NCI-H774 (cell line): ENCODE results near the gene EMC8.

Experiments
- DNase-seq: peaks from one replicate; lab custom pipeline; 2025; lab: John Stamatoyannopoulos, UW

Gene EMC8

DNA sequence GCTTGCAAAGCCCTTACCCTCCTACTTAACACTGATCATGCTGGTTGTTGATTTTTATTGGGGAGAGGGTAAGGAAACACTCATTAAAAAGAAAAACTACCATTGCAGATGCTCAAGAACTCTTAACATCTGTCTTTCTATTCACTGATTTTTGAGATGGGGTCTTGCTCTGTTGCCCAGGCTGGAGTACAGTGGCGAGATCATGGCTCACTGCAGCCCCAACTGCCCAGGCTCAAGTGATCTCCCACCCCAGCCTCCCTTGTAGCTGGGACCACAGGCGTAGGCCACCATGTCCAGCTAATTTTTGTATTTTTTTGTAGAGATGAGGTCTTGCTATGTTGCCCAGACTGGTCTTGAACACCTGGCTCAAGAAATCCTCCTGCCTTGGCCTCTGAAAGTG is 14.5 kb downstream of the EMC8 start:
- no peak for DNase-seq

DNA sequence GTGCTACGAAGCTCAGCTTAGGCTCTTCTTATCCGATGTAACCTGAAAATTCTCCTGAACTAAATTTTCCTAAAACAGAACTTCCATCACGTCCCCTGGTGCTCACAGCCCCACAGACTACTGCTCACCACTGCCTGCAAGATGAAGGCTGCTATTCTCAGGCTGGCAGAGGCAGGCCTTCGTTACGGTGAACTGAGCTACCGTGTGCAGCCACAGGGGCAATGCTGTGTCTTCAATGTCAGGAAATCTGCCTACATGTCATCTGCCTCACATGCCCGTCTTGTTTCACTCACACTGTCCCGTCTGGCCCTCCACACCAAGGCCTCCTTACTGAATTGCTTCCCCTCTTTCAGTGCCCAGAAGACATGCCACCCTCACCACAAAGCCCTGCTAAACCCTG is 15.9 kb downstream of the EMC8 start:
- no peak for DNase-seq

DNA sequence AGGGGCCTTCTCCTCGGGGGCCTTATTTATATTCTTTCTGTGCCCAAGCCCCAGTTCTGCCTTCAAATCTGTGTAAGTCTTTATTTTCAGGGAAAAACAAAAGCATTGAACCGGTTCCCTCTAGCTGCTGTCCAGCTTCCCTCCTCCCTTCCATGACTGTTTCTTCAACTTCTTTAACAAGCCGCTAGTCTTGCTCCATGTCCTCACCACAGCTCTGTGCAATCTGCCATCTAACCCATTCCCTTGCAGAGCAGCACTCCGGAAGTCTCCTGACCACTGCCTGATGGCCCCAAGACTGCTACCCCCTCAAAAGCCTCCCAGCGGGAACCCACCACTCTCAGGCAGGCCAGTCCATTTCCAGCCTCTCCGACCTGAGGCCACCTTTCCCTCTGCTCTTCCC is 16.9 kb downstream of the EMC8 start:
- DNase-seq = no peak

DNA sequence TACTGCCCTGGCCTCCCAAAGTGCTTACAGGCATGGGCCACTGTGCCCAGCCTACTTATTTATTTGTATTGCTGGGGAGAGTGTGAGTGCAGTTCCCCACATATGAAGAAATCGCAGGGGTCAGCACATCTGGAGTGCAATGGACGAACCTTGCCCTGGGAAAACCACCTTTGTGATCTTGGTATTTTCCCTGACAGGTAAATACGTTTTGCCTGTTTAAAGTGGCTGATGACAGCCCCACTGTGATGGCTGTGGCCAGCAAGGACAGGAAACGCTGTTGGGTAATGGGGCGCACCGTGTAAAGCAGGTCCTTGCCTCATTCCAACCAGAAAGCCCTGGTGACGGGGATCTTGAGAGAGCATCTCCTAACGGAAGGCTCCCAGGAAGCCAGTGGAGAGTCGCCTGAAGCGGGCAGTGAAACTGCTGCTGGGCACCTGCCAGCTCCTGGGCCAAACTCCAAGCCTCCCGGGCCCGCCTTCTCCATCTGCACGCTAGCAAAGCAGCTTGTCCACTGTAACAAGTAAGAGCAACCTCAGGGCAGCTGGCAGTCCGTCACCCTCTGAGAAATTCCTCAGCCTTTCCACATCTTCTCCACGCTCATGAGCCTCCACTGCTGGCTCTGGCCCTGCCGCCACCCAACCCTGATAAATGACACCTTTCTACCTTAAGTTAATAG is 17.5 kb downstream of the EMC8 start:
- DNase-seq = no peak

DNA sequence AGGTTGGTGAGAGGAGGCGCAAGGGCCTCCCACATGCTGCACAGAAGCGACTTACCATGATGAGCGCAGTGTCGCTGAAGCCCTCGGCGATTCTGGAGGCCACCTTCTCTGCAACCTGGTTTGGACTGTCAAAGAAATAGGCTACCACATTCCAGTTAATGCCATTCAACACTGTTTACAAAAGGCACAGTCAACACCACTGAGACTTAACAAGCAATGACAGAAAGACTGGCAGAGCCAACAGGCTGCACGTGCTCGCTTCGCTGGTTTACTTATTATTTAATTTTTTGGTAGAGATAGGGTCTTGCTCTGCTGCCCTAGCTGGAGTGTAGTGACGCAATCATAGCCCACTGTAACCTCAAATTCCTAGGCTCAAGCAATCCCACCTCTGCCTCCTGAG is 18.2 kb downstream of the EMC8 start:
- no peak for DNase-seq

DNA sequence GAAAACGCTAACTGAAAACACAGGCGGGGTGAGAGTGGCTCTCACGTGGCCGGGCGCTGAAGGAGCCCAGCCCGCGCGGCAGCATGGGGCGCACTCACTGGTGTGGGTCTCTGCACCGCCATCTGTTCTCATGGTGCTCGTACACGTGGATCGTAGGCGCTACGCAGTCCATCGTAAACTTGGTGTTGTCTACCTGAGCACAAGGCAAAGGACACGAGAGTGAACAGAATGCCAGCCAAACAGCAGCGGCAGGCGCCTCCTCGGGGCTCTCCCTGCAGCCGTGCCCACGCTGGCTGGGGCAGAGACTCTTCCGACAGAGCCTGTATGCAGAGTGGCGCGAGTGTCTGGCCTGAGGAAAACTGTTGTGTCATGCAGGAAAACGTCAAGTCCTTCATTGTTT is 19.1 kb downstream of the EMC8 start:
- DNase-seq = no peak

DNA sequence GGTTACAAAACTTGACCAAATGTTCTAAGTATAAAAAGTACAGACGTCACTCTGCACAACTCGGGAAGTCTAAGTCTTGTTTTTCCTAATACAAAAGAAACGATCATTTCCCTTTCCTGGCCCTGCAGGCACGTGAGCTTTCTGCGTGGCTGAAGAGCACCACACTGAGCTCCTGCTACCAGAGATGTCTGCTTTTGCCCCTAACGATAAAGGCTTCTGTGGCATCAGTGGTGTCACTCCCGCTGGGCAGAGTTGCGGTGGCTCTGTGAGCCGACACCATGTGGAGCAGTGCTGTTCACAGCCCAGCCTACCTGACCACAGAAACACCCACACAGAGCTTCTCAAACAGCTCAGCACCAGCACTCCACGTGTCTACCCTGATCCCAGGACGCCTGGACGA is 20.5 kb downstream of the EMC8 start:
- DNase-seq = no peak

DNA sequence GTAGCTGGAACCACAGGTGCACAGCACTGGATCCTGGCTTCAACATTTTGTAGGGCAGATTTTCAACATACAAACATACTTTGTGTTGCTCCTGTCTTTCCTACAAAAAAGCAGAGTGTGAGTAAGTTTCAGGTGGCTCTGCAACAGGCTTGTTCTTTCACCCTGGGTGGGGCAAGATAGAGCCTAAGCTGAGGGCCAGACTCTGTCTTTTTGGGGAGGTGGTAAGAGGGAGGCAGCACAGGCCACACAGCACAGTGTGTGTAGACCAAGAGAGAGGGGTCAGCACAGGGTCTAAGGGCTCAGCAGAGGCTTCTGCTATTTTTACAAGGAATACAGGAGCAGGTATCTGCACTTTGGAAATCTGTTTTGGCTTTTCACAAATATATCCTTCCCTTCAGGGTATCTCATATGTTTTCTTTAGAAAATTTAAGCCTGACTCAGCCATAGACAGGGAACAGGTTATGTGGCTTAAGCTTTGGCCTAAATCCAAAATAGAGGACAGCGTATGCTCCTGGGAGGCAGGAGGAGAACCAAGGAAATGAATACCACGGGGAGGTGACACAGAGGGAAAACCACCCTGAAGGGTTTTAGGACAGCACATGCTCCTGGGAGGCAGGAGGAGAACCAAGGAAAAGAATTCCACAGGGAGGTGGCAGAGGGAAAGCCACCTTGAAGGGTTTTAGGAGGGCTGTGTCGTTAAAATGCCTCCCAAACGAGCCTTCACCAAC is 21.6 kb downstream of the EMC8 start:
- no peak for DNase-seq

DNA sequence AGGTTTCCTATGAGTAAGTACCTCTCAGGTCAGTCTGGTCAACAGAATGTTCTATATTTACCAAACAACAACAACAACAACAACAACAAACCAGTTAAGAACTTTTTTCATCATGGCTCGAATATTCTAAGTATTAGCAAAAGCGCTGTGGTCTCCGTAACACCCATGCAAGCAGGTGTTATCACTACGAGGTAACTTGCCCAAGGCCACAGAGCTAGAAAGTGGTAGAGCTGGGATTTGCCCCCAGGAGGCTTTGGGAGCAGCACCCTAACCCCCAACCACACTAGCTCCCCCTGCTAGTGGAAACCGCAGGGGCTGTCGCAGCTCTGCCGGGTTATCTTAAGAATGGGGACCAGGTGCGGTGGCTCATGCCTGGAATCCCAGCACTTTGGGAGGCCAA is 24.5 kb downstream of the EMC8 start:
- no peak for DNase-seq

DNA sequence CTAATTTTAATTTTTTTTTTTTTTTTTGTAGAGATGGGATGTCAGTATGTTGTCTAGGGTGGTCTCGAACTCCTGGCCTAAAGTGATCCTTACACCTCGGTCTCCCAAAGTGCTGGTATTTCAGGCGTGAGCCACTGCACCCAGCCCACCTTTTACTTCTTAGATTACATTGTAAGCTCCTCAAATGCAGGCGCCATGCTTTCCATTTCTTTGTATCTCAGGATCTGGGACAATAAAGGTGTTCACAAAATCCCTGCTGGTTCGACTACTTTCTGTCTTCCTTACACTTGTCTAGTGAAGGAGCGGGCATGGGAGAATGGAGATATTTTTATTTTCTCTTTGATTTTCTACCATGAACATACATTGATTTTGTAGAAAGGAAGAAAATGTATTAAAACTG is 25.2 kb downstream of the EMC8 start:
- no peak for DNase-seq

DNA sequence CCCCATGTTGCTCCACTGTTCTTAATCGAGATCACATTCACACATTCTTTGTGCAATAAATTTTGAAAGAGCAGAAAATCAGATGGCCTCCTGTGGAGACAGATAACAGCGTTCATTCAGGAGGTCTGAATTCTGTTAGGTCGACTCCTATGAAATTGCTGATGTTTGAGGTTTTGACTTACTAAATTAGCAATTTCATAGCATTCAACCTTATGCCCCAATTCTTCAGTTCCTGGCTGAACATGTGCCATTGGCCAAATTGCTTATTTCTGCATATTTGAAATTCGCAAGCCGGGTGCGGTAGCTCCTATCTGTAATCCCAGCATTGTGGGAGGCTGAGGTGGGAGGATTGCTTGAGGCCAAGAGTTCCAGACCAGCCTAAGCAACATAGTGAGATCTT is 26.3 kb downstream of the EMC8 start:
- DNase-seq = no peak

DNA sequence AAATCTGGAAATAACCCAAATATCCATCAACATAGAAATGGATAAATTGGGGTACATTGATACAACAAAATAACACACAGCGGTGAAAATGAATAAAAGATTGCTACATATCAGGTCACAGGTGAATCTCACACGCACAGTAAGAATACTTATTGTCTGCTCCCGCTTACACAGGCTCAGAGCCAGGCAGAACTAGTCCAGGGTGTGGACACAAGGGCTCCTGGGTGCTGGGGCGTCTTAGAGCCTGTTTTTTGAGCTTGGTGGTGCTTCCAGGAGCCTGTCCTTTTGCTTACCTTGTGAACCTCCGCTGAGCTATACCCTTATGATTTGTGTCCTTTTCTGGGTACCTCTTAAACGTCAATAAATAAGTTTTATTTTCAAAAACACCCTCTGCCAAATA is 28.6 kb downstream of the EMC8 start:
- DNase-seq = no peak

DNA sequence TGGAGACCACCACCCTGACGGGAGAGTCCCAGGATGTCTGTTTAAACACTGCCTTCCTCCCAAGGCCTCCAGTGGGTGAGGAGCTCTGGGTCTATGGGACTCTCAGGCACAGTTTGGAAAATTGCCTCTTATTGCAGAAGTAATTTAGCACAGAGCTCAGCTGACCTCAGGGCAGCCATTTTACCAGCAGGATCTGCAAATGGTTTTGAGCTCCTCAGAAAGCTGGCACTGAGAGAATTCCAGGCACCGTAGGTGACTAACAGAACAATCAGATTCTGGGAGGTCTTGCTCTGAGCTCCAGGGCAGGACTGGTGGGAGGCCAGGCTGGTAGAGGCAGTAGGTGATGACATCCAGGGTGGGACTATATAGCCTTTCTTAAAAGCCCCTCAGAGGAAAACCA is 31.1 kb downstream of the EMC8 start:
- no peak for DNase-seq

DNA sequence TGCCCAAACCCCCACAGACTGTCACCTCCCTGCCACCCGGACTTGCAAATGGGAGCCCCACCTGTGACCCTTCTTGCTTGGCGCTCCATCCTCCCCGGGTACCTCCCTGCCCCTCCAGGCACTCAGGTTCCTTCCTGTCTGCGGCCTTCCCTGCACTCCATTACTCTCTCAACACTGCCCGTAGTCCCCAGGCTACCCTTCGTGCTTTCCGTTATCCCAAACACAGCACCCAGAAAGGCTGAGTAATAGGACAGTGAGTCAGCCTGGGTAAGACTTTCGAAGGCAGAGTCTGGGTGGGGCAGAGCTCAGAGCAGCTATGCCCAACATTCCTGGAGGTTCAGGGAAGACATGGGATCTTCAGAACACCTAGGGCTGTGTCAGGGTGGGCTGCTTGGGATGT is 31.8 kb downstream of the EMC8 start:
- DNase-seq = no peak

DNA sequence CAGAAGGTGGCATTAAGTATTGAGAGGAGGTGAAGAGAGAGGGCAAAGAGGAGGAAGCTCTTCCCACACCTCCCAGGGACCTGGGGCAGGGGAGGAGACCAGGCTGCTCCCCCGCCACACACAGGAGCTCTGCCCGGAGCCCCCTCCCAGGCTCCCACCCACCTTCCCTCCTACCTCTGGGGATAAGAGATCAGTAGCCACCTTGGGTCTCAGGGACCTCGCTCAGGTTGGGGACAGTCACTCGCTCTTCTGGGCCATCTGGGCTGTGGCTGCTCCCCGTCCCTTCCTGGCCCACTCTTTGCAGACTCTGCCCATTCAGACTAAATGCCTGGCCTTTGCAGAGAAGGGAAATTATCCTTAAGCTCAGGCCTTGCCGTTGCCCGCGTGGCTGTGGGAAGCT is 33.6 kb downstream of the EMC8 start:
- DNase-seq = no peak

DNA sequence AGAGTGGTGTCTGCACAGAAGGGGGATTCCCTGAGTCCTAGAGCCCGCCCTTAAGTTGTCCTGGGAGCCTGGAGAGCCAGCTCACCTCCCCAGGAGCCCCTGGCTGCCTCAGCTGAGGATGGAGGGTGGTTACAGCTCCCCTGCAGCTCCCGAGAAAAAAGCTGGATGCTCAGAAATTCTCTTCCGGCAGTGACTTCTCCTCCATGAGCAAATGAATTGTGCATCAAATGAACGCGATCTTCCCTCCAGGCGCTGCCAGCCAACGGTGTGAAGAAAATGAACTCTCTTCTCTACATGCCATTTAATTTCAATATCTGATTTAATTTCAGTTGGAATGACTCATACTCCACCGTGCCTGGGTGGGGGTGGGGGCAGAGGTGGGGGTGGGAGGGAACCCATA is 34.1 kb downstream of the EMC8 start:
- DNase-seq = no peak

DNA sequence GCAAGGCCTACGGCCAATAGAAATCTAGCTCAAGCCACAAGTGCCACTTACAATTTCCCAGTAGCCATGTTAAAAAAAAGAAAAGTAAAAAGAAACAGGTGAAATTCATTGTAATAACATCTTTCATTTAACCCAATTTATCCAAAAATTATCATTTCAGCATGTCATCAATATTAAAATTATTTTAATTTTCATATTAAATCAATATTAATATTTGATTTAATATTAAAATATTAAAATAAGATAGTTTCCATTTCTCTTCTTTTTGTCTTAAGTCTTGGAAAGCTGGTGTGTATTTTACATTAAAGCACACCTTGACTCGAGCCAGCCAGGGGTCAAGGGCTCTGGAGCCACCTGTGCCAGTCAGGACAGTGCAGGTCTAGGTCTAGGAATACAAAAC is 35.7 kb downstream of the EMC8 start:
- DNase-seq = no peak

DNA sequence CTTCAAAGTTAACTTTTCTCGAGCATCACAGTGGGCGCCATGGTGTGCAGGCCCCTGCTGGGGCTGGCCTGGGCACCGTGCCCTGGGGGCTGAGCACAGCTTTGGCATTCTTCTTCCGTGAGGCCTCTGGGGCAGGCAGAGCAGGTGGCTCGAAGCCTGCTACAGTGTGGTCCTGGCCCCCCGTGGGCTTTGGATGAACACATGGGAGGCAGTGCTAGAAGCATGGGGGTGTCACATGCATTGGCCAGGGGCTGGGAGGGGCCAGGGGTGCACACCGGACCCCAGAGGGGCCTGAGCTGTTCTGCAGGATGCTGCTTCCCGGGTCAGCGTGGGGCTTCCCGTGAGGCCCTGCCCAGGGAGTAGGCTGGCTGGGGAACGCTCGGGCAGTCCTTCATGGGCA is 36.4 kb downstream of the EMC8 start:
- DNase-seq = no peak

DNA sequence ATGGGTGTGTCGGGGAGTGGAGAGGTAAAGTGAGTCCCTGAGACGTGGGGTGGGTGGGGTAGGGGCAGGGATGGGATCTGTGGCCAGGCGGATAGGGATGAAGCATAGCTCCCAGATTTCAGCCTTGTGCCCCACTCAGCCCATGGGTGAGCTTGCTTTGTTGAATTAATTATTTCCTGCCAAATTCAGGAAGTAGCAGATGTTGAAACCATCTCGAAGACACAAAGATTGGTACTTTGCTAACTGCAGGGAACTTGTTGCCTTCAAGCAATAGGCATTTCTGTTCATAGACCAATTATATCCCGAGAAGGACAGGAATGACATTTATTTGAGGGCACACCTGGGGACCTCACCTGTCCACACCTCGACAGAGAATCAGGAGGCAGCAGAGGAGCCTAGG is 37.5 kb downstream of the EMC8 start:
- DNase-seq = no peak

DNA sequence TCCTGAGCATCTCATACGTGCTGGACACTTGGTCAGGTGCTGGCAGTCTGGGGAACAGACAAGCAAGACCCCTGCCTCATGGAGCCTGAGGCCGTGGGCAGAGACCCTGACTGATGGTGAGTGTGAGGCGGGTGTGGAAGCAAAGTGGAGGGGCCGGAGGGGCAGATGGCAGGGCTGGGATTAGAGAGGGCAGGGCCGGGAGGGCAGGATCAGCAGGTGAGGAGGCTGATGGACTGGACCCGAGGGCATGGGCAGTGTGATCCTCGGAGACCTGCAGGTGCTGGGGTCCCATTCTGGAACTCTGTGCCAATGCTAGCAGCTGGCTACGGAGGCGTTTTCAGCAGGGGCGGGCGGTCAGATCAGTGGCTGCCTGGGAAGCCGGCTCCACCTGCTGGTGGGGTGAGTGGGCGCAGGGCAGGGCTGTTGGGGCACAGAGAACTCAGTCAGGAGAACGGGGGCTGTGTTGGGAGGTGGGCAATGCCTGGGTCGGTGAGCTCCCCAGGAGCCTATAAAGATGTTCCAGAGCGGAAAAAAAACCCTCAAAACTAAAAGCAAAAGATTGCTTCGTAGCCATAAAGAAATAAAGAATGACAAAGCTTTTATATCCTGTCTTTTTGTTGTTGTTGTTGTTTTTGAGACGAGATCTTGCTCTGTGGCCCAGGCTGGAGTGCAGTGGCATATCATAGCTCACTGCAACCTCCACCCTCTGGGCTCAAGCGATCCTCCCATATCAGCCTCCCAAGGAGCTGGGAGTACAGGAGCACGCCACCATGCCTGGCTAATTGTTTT is 39.5 kb downstream of the EMC8 start:
- DNase-seq = no peak

DNA sequence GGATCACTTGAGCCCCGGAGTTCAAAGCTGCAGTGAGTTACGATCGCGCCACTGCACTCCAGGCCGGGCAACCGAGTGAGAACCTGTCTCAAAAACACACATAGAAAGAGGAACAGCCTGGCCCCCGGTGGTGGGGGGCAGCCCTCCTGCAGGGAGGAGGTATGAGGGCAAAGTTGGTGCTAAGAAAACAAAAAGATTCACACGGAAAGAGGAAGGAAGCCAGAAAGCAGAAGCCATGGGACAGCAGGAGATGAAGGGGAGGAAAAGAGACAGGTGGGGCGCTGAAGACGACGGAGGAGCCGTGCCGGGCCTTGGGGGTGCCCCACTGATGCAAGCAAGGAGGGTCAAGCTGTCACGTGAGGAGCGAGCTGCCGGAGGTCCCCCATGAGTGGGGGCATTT is 40.2 kb downstream of the EMC8 start:
- DNase-seq = no peak

DNA sequence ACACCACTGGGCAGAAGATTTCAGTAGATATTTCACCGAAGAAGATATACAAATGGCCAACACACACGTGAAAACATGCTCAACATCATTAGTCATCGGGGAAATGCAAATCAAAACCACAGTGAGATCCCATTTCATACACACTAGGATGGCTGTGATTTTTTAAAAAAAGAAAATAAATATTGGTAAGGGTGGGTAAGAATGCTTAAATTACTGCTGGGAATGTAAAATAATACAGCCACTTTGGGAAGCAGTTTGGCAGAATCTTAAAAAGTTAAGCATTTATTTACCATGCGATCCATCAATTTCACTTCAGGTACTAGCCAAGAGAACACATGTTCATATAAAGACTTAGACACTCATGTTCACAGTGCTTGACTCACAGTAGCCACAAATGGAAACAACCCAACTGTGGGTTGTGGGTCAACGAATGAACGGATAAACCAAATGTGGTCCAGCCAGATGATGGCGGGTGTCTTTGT is 42.0 kb downstream of the EMC8 start:
- DNase-seq = no peak
